Measurements from ENCODE around the gene ACAA1. TPM values are rescaled to one million over a fixed set of nuclear protein-coding genes. Genes with fewer than 3 reads are reported as not detected.

ACAA1 gene
- total and polyA plus RNA-seq, 2 of the 13 experiments (the other 11 are each of a cell fraction or from before 2014, with no cell fraction given) = 60.8 to 188 TPM

- TF ChIP-seq HINFP (CRISPR knock-in tag; IDR thresholded peaks at IDR 0.05; ENCODE audit: low read depth) (no peak), FOXA1 (IDR thresholded peaks at IDR 0.05) (no peak), FOXA1 (CRISPR knock-in tag; IDR thresholded peaks at IDR 0.05) (no peak), POLR2AphosphoS2 (IDR thresholded peaks at IDR 0.05; ENCODE audit: low read depth, low read length) (no peak), ZMAT3 (CRISPR knock-in tag; conservative IDR thresholded peaks at IDR 0.05) (no peak)
Observed at GRCh38 chr3:38146504-38146903, 9.6 kb upstream of the ACAA1 start (continued).

GRCh38 chr3:38143511-38143910, 6.6 kb upstream of the ACAA1 start:
- FAIRE-seq = no peak
- BruUV-seq (replicated peaks) = no TSS peak
- H3K36me3 ChIP-seq (replicated peaks in 1 of 2; ENCODE audit: control insufficient read depth in 1 of 2, insufficient read depth in 2 of 2, low read length in 2 of 2) = peaks cover 2 to 18% of the 10 kb centered on the region in 2 experiments; a peak in 3 of 5 replicates
- ChIA-PET CTCF (ENCODE audit: low intra/inter-chr PET ratio, low total read pairs) (no interaction called here), POLR2A (interaction anchor here (0.7 to 2.1 kb wide), 2 partner anchors 10 to 21 kb away, joined by 3 to 9 read pairs; partner anchors contain the start of gene OXSR1)
- H3K4me1 ChIP-seq (ENCODE audit: insufficient read depth, low read length) = peaks cover 17% of the 10 kb centered on the region
- no peaks in the 10 kb centered on the region for H4K20me1 ChIP-seq (ENCODE audit: insufficient read depth, low read length)
- intact Hi-C loops (cut with micrococcal nuclease; ENCODE audit: unreplicated experiment) (no loop called here), in situ Hi-C loops (cut with HindIII; ENCODE audit: extremely low pct_ligation_motif_present, low pct_unique_long_range_greater_than_20kb) (loop anchor here (25.0 kb wide), 1 partner anchor 319 kb away; the partner anchor contains the start of gene ACVR2B)
- H3K27me3 ChIP-seq (ENCODE audit: control insufficient read depth in 1 of 2, insufficient read depth in 2 of 2, low read length in 2 of 2) = no peaks in the 10 kb centered on the region; a peak in 1 of 5 replicates
- H3K27ac ChIP-seq (ENCODE audit: extremely low read length, insufficient read depth, low read length) = no peak overlapping the region
- no peak for ATAC-seq
- H3K79me2 ChIP-seq (ENCODE audit: insufficient read depth, low read length) = peaks cover 16% of the 10 kb centered on the region
- no peak overlapping the region for H3K4me3 ChIP-seq (replicated peaks in 1 of 3; ENCODE audit: insufficient read depth in 1 of 3, low read depth in 2 of 3, low read length in 3 of 3)
- no peak overlapping the region for H3K4me2 ChIP-seq (ENCODE audit: low read depth, low read length)
- 0 out of 2 replicates have a peak, but pooled peaks cover 9% of the 10 kb centered on the region for H3K9me3 ChIP-seq (ENCODE audit: low read length)
- no peak overlapping the region for H2AFZ ChIP-seq (ENCODE audit: low read length)
- TF ChIP-seq KAT8 (CRISPR knock-in tag; IDR thresholded peaks at IDR 0.05) = no peak
- TF ChIP-seq ZNF772 (CRISPR knock-in tag; IDR thresholded peaks at IDR 0.05) = no peak
- TF ChIP-seq AFF4 (CRISPR knock-in tag; IDR thresholded peaks at IDR 0.05) = no peak
- no peak for TF ChIP-seq LRRFIP1 (CRISPR knock-in tag; conservative IDR thresholded peaks at IDR 0.05)
- no peak for TF ChIP-seq ZBTB37 (CRISPR knock-in tag; IDR thresholded peaks at IDR 0.05)
- no peak for TF ChIP-seq MXD1 (CRISPR knock-in tag; IDR thresholded peaks at IDR 0.05)
- DNase-seq (ENCODE audit: low spot score) = no peak
- H3K9ac ChIP-seq (ENCODE audit: insufficient read depth, low read depth, low read length) = no peak overlapping the region
- whole genome bisulfite sequencing (ENCODE audit: low lambda C conversion rate) = 43% methylated on average over 1 of the region's 3 CpGs
